Testis (tissue), 3 donors: ENCODE results near the gene FDXR. TPM values are rescaled to one million over a fixed set of nuclear protein-coding genes. Genes with fewer than 3 reads are reported as not detected.

Experiments
- DNase-seq: peaks from one replicate; pipeline ENCODE4 v3.0.0-alpha.2; 2019
- H3K27ac ChIP-seq, 2 donors: fragments of 200-600 bp; sonication (generic); one replicate each; pipeline ENCODE4 v1.5.1; 2019
- H3K27me3 ChIP-seq: fragments of 200-600 bp; sonication (generic); one replicate; pipeline ENCODE4 v1.5.1; 2019
- H3K36me3 ChIP-seq: fragments of 200-600 bp; sonication (generic); one replicate; pipeline ENCODE4 v1.5.1; 2017; ENCODE audit warnings: low read depth; ENCODE audit errors: missing control alignments
- H3K4me1 ChIP-seq: fragments of 200-600 bp; sonication (generic); one replicate; pipeline ENCODE4 v1.5.1; 2019
- H3K4me3 ChIP-seq, 2 donors: fragments of 200-600 bp; sonication (generic); one replicate each; pipeline ENCODE4 v1.5.1; 2017 to 2019
- H3K9me3 ChIP-seq: fragments of 200-600 bp; sonication (generic); one replicate; pipeline ENCODE4 v1.5.1; 2017
- POLR2A ChIP-seq: fragments of 450-650 bp; IDR thresholded peaks from one replicate; pipeline ENCODE4 v1.6.1; 2017; ENCODE audit warnings: antibody characterized with exemption, mild to moderate bottlenecking, moderate library complexity
- WGBS, 2 donors: methylation state at CpG; one replicate each; pipeline ENCODE4 v1.1.5; 2018; 5-methylcytosine and 5-hydroxymethylcytosine counted together
- intact Hi-C: fragments of 100-400 bp; cut with DNase I; formaldehyde crosslinking; loops from one replicate; pipeline ENCODE4 v1.15.1; 2023; ENCODE audit warnings: low total_unique reads
- polyA plus RNA-seq: library from polyadenylated mRNA; stranded (reverse); fragments of 350-450 nt; fragmentation: Illumina TruSeq; extraction: RNeasy Lipid Tissue Mini Kit (QIAGEN cat#74804); gene quantifications from one replicate; pipeline ENCODE4 v1.2.3, GENCODE V29; 2014; ENCODE audit warnings: low read depth, low replicate concordance; ENCODE audit not compliant: insufficient read depth
- total RNA-seq, 2 donors: library from RNA; depleted of rRNA; stranded (reverse); fragments of >200 nt; gene quantifications; one replicate each; pipeline ENCODE4 v1.2.3, GENCODE V29; 2016
- TF ChIP-seq, protein P1 (sequence below), 3 experiments: fragments of 450-650 bp in 2 of 3; fragments of 200-600 bp in 1 of 3; sonication (generic) in 1 of 3; IDR thresholded peaks; one replicate each; pipeline ENCODE4 v1.5.1; 2016 to 2019; ENCODE audit warnings: antibody characterized with exemption in 3 of 3, mild to moderate bottlenecking in 2 of 3, moderate library complexity in 1 of 3

Gene FDXR
- total and polyA plus RNA-seq, 3 donors from 2014 or later, result 97.1 to 216 (median 204) TPM

DNA sequence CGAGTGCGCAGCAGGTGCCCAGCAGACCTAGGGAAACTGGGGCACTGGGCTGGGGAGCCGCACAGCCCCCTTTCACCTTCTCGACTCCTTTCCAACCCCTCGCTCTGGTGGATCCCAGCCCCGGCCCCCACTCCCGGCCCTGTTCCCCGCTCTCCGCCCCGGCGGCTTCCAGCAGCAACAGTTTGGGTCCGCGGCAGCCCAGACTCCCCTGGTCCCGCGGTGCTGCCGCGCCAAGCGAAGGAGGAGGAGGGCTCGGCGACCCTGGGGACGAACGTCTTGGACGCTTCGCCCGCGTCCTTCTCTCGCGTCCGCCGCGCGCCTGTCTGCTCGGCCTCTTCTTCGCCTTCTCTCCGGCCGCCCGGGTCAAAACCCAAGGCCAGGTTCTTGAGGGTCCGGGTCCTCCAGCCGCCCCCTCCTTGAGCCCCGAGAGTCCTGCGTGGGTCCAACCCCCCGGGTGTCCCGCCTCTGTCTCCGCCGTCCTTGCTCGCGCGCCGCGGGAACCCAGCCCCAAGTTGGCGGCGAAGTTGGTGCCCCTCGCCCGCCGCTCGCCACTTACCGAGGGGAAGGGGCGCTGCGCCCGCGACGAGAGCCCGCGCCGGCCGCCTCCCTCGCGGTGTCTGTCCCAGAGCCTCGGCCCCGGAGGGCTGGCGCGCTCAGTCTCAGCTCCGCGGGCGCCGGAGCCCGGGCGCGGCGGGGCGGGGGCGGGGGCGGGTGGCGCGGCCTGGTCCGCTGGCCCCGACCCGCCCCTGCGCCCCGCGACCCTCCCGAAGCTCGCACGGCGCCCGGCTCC is 11.7 kb downstream of the FDXR start:
- Histone ChIP-seq H3K27me3 (no peaks in the 10 kb centered on the region), H3K4me3 (peak overlapping the region in 1 of 2 donors; percentile 43), H3K27ac (no peak overlapping the region), H3K36me3 (no peaks in the 10 kb centered on the region), H3K4me1 (peaks cover 12% of the 10 kb centered on the region), H3K9me3 (no peaks in the 10 kb centered on the region)
- no peak for DNase-seq
- TF ChIP-seq POLR2A, result no peak
- TF ChIP-seq, protein P1, sequence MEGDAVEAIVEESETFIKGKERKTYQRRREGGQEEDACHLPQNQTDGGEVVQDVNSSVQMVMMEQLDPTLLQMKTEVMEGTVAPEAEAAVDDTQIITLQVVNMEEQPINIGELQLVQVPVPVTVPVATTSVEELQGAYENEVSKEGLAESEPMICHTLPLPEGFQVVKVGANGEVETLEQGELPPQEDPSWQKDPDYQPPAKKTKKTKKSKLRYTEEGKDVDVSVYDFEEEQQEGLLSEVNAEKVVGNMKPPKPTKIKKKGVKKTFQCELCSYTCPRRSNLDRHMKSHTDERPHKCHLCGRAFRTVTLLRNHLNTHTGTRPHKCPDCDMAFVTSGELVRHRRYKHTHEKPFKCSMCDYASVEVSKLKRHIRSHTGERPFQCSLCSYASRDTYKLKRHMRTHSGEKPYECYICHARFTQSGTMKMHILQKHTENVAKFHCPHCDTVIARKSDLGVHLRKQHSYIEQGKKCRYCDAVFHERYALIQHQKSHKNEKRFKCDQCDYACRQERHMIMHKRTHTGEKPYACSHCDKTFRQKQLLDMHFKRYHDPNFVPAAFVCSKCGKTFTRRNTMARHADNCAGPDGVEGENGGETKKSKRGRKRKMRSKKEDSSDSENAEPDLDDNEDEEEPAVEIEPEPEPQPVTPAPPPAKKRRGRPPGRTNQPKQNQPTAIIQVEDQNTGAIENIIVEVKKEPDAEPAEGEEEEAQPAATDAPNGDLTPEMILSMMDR (IDR thresholded peaks at IDR 0.05), result no peak
- 11 to 30% methylated on average over 54 to 59 of the region's 96 CpGs for whole genome bisulfite sequencing, 2 donors
- intact Hi-C loops, result loop anchor here (5.0 kb wide), 1 partner anchor 64 kb away; no protein-coding TSS in a partner anchor

DNA sequence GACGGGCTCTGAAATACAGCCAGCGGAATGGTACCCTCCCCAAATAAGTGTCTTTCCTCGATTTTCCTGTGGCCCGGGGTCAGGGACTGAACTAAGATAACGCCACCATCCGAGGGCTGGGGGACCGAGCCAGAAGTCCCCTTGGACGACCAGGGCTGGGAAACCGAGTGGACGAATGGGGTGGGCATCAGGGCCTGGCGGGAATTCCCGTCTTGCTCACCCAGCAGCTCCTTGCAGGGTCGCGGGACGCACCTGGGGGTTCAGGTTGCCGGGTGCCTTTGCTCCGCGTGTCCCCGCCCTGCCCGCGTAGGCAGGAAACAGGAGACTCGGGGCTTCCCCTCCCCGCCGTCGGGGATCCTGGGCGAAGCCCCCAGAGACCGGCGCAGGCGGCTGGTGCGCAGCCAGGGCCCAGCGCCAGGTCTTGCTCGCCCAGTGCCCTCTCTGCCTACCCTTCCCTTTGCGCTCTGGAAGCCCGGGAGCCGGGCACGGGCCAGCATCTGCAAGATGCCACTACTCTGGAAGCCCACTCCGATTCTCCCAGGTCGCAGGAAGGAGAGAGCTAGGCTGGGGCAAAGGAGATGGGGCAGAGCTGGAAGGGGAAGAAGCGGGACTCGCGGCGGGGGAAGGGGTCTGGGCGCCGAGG is 12.4 kb downstream of the FDXR start:
- Histone ChIP-seq H3K27me3 (no peaks in the 10 kb centered on the region), H3K36me3 (no peaks in the 10 kb centered on the region), H3K27ac (no peak overlapping the region), H3K4me3 (peak overlapping the region in 1 of 2 donors; percentile 41), H3K9me3 (no peaks in the 10 kb centered on the region), H3K4me1 (peaks cover 12% of the 10 kb centered on the region)
- intact Hi-C loops, result loop anchor here (5.0 kb wide), 1 partner anchor 63 kb away; no protein-coding TSS in a partner anchor
- 16 to 22% methylated on average over 9 to 42 of the region's 44 CpGs for WGBS, 2 donors
- no peak for TF ChIP-seq POLR2A
- DNase-seq, result no peak

DNA sequence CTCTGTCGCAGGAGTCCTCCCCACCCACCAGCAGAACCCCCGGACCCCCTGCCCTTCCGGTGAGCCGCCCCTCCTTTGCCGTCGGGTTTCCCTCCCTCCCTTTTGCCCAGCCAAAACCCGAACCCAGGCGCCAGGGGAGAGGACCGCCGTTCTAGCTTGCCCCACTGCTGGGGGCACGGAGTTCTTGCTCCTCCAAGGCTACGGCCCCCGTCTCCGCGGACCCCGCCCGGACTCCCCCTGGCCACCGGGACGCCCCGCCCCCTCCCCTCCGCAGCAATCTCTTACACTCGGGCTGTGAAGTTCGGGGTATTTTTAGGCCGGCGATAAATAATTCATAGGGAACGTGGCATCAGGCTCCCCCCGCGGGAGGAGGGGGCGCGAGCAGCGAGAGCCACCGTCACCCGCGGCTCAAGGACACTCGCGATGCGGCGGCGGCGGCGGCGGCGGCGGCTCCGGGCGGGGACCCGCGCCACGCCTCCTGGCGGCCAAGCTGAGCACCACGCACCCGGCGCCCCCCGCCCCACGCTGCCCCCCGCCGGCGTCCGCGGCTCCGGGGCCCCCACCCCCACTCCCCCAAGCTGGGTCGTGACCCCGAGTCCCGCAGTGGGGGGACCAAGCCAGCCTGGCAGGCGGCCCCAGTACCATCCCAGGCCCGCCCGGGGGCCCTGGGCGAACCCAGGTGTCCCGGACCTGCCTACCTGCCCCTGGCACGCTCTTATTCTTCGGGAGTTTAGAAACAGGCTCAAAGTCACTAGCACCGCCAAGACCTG is 13.2 kb downstream of the FDXR start, which contains the start of gene GRIN2C:
TSS of gene GRIN2C (minus strand) at position 427 of the 770 bp plus-strand sequence. CDS start 4,793 bp downstream, outside the sequence.
- 6 to 14% methylated on average over 7 to 60 of the region's 72 CpGs for WGBS, 2 donors
- Histone ChIP-seq H3K4me3 (peak within 1 kb of the TSS; percentile 29 to 41), H3K27ac (no peak within 1 kb of the TSS), H3K4me1 (peaks cover 12% of the 10 kb centered on the region), H3K9me3 (no peaks in the 10 kb centered on the region), H3K27me3 (no peaks in the 10 kb centered on the region), H3K36me3 (no peaks in the 10 kb centered on the region)
- intact Hi-C loops, result loop anchor here (5.0 kb wide), 2 partner anchors 62 to 117 kb away; no protein-coding TSS in a partner anchor
- TF ChIP-seq, protein P1 (IDR thresholded peaks at IDR 0.05), result peak in 2 of 3 experiments; percentile 24 to 27
- TF ChIP-seq POLR2A, result no peak
- DNase-seq, result no peak

DNA sequence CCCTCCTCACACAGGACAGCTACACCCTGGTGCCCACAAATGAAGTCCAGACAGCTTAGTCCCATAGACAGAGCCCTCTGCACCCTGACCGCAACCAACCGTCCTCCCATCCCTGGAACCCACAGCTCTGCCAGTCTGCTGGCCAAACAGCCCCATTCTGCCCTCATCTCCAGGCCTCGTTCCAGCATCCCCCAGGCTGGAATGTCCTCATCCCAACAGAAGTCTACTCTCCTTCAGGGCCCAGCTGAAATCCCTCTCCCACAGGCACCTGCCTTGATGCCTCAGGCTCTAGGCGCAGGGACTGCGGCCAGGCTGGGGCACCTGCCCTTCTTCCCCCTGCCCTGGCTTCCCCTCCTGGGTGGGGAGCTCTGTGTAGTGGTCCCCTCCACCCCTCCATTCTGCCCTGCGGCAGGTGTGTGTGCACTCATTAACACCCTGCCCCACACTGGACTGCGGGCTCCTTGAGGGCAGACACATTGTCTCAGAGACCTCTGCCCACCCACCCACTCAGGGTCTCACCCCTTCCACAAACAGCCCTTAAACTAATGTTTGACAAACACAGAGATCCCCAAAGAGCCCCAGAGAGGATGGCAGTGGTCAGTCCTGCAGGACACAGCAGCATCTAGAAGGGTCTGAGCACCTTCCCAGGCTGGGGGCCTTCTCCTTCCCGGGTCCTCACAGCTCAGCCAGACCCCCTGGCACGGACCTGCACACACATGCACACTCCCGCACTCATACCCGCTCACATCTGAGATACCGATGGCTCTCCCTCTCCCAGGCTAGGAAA is 13.9 kb downstream of the FDXR start:
- 52% methylated on average over 11 to 12 of the region's 12 CpGs for WGBS, 2 donors
- no peaks in the 10 kb centered on the region for H3K27me3 ChIP-seq

More for the DNA sequence above, 13.9 kb downstream of the FDXR start:
- Histone ChIP-seq H3K36me3 (no peaks in the 10 kb centered on the region), H3K27ac (no peak overlapping the region), H3K9me3 (no peaks in the 10 kb centered on the region), H3K4me1 (peaks cover 12% of the 10 kb centered on the region), H3K4me3 (peak overlapping the region in 1 of 2 donors; percentile 29)
- DNase-seq, result no peak
- TF ChIP-seq, protein P1 (IDR thresholded peaks at IDR 0.05), result no peak
- TF ChIP-seq POLR2A, result no peak
- intact Hi-C loops, result loop anchor here (5.0 kb wide), 1 partner anchor 117 kb away; no protein-coding TSS in a partner anchor
